ENCODE measurements around the gene PPP6R2.

PPP6R2 gene

GRCh38 chr22:50325444-50326224 lies 17.5 kb upstream of the PPP6R2 start:
- TF ChIP-seq FOXM1 (IDR thresholded peaks at IDR 0.05; ENCODE audit: borderline replicate concordance, low read depth) (no peak), YY1 (IDR thresholded peaks at IDR 0.05; ENCODE audit: low read depth) (no peak), TAF1 (IDR thresholded peaks at IDR 0.05; ENCODE audit: low read depth) (no peak), EGR1 (IDR thresholded peaks at IDR 0.05) (no peak), EP300 (IDR thresholded peaks at IDR 0.05; ENCODE audit: borderline replicate concordance) (no peak), TCF12 (IDR thresholded peaks at IDR 0.05; ENCODE audit: low read depth) (no peak)
- TF ChIP-seq, protein P1, sequence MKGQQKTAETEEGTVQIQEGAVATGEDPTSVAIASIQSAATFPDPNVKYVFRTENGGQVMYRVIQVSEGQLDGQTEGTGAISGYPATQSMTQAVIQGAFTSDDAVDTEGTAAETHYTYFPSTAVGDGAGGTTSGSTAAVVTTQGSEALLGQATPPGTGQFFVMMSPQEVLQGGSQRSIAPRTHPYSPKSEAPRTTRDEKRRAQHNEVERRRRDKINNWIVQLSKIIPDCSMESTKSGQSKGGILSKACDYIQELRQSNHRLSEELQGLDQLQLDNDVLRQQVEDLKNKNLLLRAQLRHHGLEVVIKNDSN (IDR thresholded peaks at IDR 0.05): no peak
- TF ChIP-seq, protein P2, sequence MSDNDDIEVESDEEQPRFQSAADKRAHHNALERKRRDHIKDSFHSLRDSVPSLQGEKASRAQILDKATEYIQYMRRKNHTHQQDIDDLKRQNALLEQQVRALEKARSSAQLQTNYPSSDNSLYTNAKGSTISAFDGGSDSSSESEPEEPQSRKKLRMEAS (IDR thresholded peaks at IDR 0.05): no peak

- TF ChIP-seq RAD21 (IDR thresholded peaks at IDR 0.05; ENCODE audit: low read depth): no peak
- TF ChIP-seq, protein P1 (IDR thresholded peaks at IDR 0.05): no peak
- TF ChIP-seq NFIC (IDR thresholded peaks at IDR 0.05): no peak; the same call in 1 of the 2 replicates
- TF ChIP-seq TAF1 (IDR thresholded peaks at IDR 0.05; ENCODE audit: low read depth): no peak
- TF ChIP-seq CEBPB (IDR thresholded peaks at IDR 0.05): no peak
- TF ChIP-seq TEAD4 (IDR thresholded peaks at IDR 0.05): no peak
- TF ChIP-seq CREB1 (IDR thresholded peaks at IDR 0.05; ENCODE audit: low read depth): no peak
- TF ChIP-seq ZBTB7A (IDR thresholded peaks at IDR 0.05; ENCODE audit: low read depth): no peak
- no peak for TF ChIP-seq TCF12 (IDR thresholded peaks at IDR 0.05; ENCODE audit: low read depth)
- TF ChIP-seq EGR1 (IDR thresholded peaks at IDR 0.05): no peak
- no peak for TF ChIP-seq EP300 (IDR thresholded peaks at IDR 0.05; ENCODE audit: borderline replicate concordance)
- TF ChIP-seq FOXM1 (IDR thresholded peaks at IDR 0.05; ENCODE audit: borderline replicate concordance, low read depth): no peak
- no peak for TF ChIP-seq REST (IDR thresholded peaks at IDR 0.05; ENCODE audit: low read depth)
- TF ChIP-seq, protein P2 (IDR thresholded peaks at IDR 0.05): no peak
- TF ChIP-seq YY1 (IDR thresholded peaks at IDR 0.05; ENCODE audit: low read depth): no peak
Measured at GRCh38 chr22:50326225-50326955, 16.7 kb upstream of the PPP6R2 start.

GRCh38 chr22:50326956-50327710 lies 16.0 kb upstream of the PPP6R2 start, which contains the start of gene DENND6B:
DENND6B (minus strand) TSS chr22:50327012; CDS start chr22:50326988, 24 bp downstream.
- TF ChIP-seq RAD21 (IDR thresholded peaks at IDR 0.05; ENCODE audit: low read depth): peak; percentile 44; the same call in 1 of the 2 replicates
- TF ChIP-seq ZBTB7A (IDR thresholded peaks at IDR 0.05; ENCODE audit: low read depth): 0 out of 2 replicates have a peak, but pooled peaks have one; percentile 39
- TF ChIP-seq TCF12 (IDR thresholded peaks at IDR 0.05; ENCODE audit: low read depth): no peak
- peak; percentile 64 for TF ChIP-seq YY1 (IDR thresholded peaks at IDR 0.05; ENCODE audit: low read depth)
- TF ChIP-seq, protein P2 (IDR thresholded peaks at IDR 0.05): no peak
- peak; percentile 37 for TF ChIP-seq EGR1 (IDR thresholded peaks at IDR 0.05)

- TF ChIP-seq FOXM1 (IDR thresholded peaks at IDR 0.05; ENCODE audit: borderline replicate concordance, low read depth) (no peak), NFIC (IDR thresholded peaks at IDR 0.05) (no peak), YY1 (IDR thresholded peaks at IDR 0.05; ENCODE audit: low read depth) (no peak), RAD21 (IDR thresholded peaks at IDR 0.05; ENCODE audit: low read depth) (no peak), ZBTB7A (IDR thresholded peaks at IDR 0.05; ENCODE audit: low read depth) (no peak)
- TF ChIP-seq, protein P1 (IDR thresholded peaks at IDR 0.05): no peak
- TF ChIP-seq, protein P2 (IDR thresholded peaks at IDR 0.05): no peak
Measured at GRCh38 chr22:50327711-50328019, 15.5 kb upstream of the PPP6R2 start.

GRCh38 chr22:50329236-50329635 lies 13.9 kb upstream of the PPP6R2 start:
- no peak for TF ChIP-seq NFIC (IDR thresholded peaks at IDR 0.05)
- no peak for TF ChIP-seq RAD21 (IDR thresholded peaks at IDR 0.05; ENCODE audit: low read depth)
- TF ChIP-seq CREB1 (IDR thresholded peaks at IDR 0.05; ENCODE audit: low read depth): no peak
- no peak for TF ChIP-seq ZBTB7A (IDR thresholded peaks at IDR 0.05; ENCODE audit: low read depth)
- TF ChIP-seq CEBPB (IDR thresholded peaks at IDR 0.05): no peak
- no peak for TF ChIP-seq TCF12 (IDR thresholded peaks at IDR 0.05; ENCODE audit: low read depth)
- TF ChIP-seq REST (IDR thresholded peaks at IDR 0.05; ENCODE audit: low read depth): no peak
- TF ChIP-seq, protein P1 (IDR thresholded peaks at IDR 0.05): no peak
- TF ChIP-seq TEAD4 (IDR thresholded peaks at IDR 0.05): no peak
- no peak for TF ChIP-seq YY1 (IDR thresholded peaks at IDR 0.05; ENCODE audit: low read depth)
- TF ChIP-seq, protein P2 (IDR thresholded peaks at IDR 0.05): no peak
